ENCODE data around the gene AMBRA1.

Gene AMBRA1

GRCh38 chr11:46535688-46536087 lies 58.1 kb downstream of the AMBRA1 start:
- no peak overlapping the region for H3K27ac ChIP-seq
- H3K4me1 ChIP-seq, result peaks cover 0 to 10% (median 3%) of the 10 kb centered on the region in 4 donors
- H3K4me3 ChIP-seq, result no peak overlapping the region
- intact Hi-C loops (cut with DNase I; ENCODE audit: low total_unique reads), result loop anchor here (10.0 kb wide), 1 partner anchor 141 kb away; the partner anchor contains the start of gene CHRM4
- no peaks in the 10 kb centered on the region for H3K9me3 ChIP-seq
- peaks cover 0 to 16% (median 2%) of the 10 kb centered on the region in 3 donors for H3K36me3 ChIP-seq
- DNase-seq, result no peak
- H3K27me3 ChIP-seq, result no peaks in the 10 kb centered on the region
- no peak for TF ChIP-seq CTCF (IDR thresholded peaks at IDR 0.05)

- TF ChIP-seq CTCF (IDR thresholded peaks at IDR 0.05), result no peak
- Histone ChIP-seq H3K27ac (no peak overlapping the region), H3K9me3 (no peaks in the 10 kb centered on the region), H3K27me3 (no peaks in the 10 kb centered on the region), H3K36me3 (peaks cover 0 to 6% (median 0%) of the 10 kb centered on the region in 3 donors), H3K4me1 (peaks cover 0 to 15% (median 5%) of the 10 kb centered on the region in 4 donors), H3K4me3 (no peak overlapping the region)
- intact Hi-C loops (cut with DNase I; ENCODE audit: low total_unique reads), result loop anchor here (10.0 kb wide), 1 partner anchor 140 kb away; the partner anchor contains the start of gene CHRM4
- no peak for DNase-seq
Observed at GRCh38 chr11:46534711-46535110, 59.1 kb downstream of the AMBRA1 start.

- Histone ChIP-seq H3K4me1 (peaks cover 0 to 21% (median 7%) of the 10 kb centered on the region in 4 donors), H3K27ac (no peak overlapping the region), H3K9me3 (no peaks in the 10 kb centered on the region), H3K36me3 (no peaks in the 10 kb centered on the region), H3K4me3 (no peak overlapping the region), H3K27me3 (no peaks in the 10 kb centered on the region)
- intact Hi-C loops (cut with DNase I; ENCODE audit: low total_unique reads), result loop anchor here (10.0 kb wide), 1 partner anchor 139 kb away; the partner anchor contains the start of gene CHRM4
- no peak for DNase-seq
- TF ChIP-seq CTCF (IDR thresholded peaks at IDR 0.05), result no peak
Observed at GRCh38 chr11:46533396-46534100, 60.3 kb downstream of the AMBRA1 start.

GRCh38 chr11:46529928-46530574 lies 63.8 kb downstream of the AMBRA1 start:
- TF ChIP-seq CTCF (IDR thresholded peaks at IDR 0.05), result no peak
- Histone ChIP-seq H3K9me3 (no peaks in the 10 kb centered on the region), H3K4me3 (no peak overlapping the region), H3K36me3 (peaks cover 0 to 8% (median 0%) of the 10 kb centered on the region in 3 donors), H3K4me1 (peaks cover 0 to 15% (median 3%) of the 10 kb centered on the region in 4 donors), H3K27me3 (no peaks in the 10 kb centered on the region), H3K27ac (no peak overlapping the region)
- DNase-seq, result no peak
- intact Hi-C loops (cut with DNase I; ENCODE audit: low total_unique reads), result loop anchor here (10.0 kb wide), 1 partner anchor 135 kb away; the partner anchor contains the start of gene CHRM4

- peaks cover 0 to 8% (median 0%) of the 10 kb centered on the region in 3 donors for H3K36me3 ChIP-seq
- no peaks in the 10 kb centered on the region for H3K9me3 ChIP-seq
- intact Hi-C loops (cut with DNase I; ENCODE audit: low total_unique reads), result no loop called here
- H3K4me1 ChIP-seq, result peaks cover 0 to 15% (median 2%) of the 10 kb centered on the region in 4 donors
- H3K27ac ChIP-seq, result no peak overlapping the region
- no peak overlapping the region for H3K4me3 ChIP-seq
- DNase-seq, result peak in 1 of 2 donors; percentile 54
- no peaks in the 10 kb centered on the region for H3K27me3 ChIP-seq
- peak; percentile 61 to 79 for TF ChIP-seq CTCF (IDR thresholded peaks at IDR 0.05)
Observed at GRCh38 chr11:46529095-46529905, 64.5 kb downstream of the AMBRA1 start.
